ENCODE results near the gene TSPAN10.

TSPAN10 gene

DNA sequence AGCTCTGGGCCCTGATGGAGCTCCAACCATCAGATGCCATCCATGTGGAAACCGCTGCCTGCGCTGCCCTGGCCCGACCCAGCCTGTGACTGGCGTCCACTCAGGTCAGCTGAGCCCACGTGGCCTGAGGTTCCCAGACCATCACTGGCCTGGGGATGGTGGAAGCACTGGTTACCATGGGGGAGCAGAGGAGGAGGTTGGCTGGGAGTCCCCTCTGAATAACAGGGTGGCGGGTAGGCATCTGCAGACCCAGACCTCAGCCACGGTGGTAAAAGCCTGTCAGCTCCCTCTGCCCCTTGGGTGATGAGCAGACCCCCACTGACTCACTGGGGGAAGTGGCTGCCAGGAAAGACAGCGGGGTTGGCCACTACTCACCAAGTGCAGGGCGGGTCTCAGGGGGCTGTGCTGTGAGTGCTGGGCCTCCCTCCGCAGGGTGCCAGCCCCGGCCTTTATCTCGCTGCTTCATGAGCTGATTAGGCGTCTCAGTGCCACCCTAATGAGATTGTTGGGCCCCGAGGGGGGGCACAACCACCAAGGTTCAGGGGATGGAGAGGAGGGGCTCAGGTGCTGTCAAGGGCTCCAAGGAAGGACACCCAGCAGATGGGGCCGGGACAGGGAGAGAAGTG lies 19.2 kb downstream of the TSPAN10 start, which contains the start of gene PDE6G:
Gene PDE6G (minus strand): TSS at position 425 of the 626 bp plus-strand sequence. CDS start 3,237 bp downstream, outside the sequence.
- no peak within 1 kb of the TSS for H3K4me2 ChIP-seq (ENCODE audit: insufficient read depth, low read length, poor library complexity, severe bottlenecking)
- no peak within 1 kb of the TSS for H4K8ac ChIP-seq (ENCODE audit: low read depth, low read length)
- peak within 1 kb of the TSS in 1 of 2 donors; percentile 36 for H3K4me3 ChIP-seq (ENCODE audit: low read length in 2 of 2)
- no peaks in the 10 kb centered on the region for H3K27me3 ChIP-seq (ENCODE audit: control insufficient read depth in 3 of 3, insufficient read depth in 3 of 3, low read depth in 1 of 3, low read length in 3 of 3)
- H3K36me3 ChIP-seq (replicated peaks in 1 of 2; ENCODE audit: control insufficient read depth in 2 of 2, insufficient read depth in 2 of 2, low read length in 2 of 2) = no peaks in the 10 kb centered on the region
- H3K23ac ChIP-seq (ENCODE audit: low read depth, low read length, poor library complexity) = peak within 1 kb of the TSS; percentile 5
- H2BK5ac ChIP-seq (ENCODE audit: low read length) = no peak within 1 kb of the TSS
- no CpG with 5 or more reads among the region's 15 CpGs for WGBS, 2 donors (ENCODE audit: extremely low coverage in 2 of 2, insufficient read length in 2 of 2, insufficient replicate concordance in 1 of 2)
- H3K9ac ChIP-seq (ENCODE audit: low read depth, low read length, poor library complexity) = no peak within 1 kb of the TSS
- peak within 1 kb of the TSS; percentile 84 for H2AK5ac ChIP-seq (ENCODE audit: low read depth, low read length)
- peaks cover 5 to 9% of the 10 kb centered on the region in 2 donors for H3K4me1 ChIP-seq (ENCODE audit: control insufficient read depth in 2 of 2, insufficient read depth in 1 of 2, low read depth in 1 of 2, low read length in 2 of 2)
- peak within 1 kb of the TSS; percentile 15 for H2AFZ ChIP-seq (ENCODE audit: low read length)
- peak within 1 kb of the TSS; percentile 24 for H2BK15ac ChIP-seq (ENCODE audit: low read length)
- H3K27ac ChIP-seq (replicated peaks; ENCODE audit: low read length) = no peak within 1 kb of the TSS
- peak within 1 kb of the TSS; percentile 3 for H2BK120ac ChIP-seq (ENCODE audit: low read depth, low read length)
- H3K4ac ChIP-seq (ENCODE audit: low read length) = no peak within 1 kb of the TSS
- H2BK12ac ChIP-seq (ENCODE audit: low read length) = peak within 1 kb of the TSS; percentile 58
- peak within 1 kb of the TSS; percentile 48 for H3K18ac ChIP-seq (ENCODE audit: low read length)
- no peak for DNase-seq (ENCODE audit: low spot score)
- H3K9me3 ChIP-seq (replicated peaks in 1 of 2; ENCODE audit: control insufficient read depth in 2 of 2, insufficient read depth in 1 of 2, low read depth in 1 of 2, low read length in 2 of 2) = no peaks in the 10 kb centered on the region
- peak within 1 kb of the TSS; percentile 9 for H3K14ac ChIP-seq (ENCODE audit: low read length)
- peaks cover 2% of the 10 kb centered on the region for H3K79me1 ChIP-seq (ENCODE audit: low read depth, low read length)
- H4K91ac ChIP-seq (ENCODE audit: low read depth, low read length, poor library complexity) = no peak within 1 kb of the TSS

GRCh38 chr17:81656835-81657234 lies 19.8 kb downstream of the TSPAN10 start:
- WGBS, 2 donors (ENCODE audit: extremely low coverage in 2 of 2, insufficient read length in 2 of 2, insufficient replicate concordance in 1 of 2) = no CpG with 5 or more reads among the region's 4 CpGs
- DNase-seq (ENCODE audit: low spot score) = no peak

GRCh38 chr17:81659038-81659437 lies 22.0 kb downstream of the TSPAN10 start:
- Histone ChIP-seq H3K4me1 (ENCODE audit: control insufficient read depth in 2 of 2, insufficient read depth in 1 of 2, low read depth in 1 of 2, low read length in 2 of 2) (no peaks in the 10 kb centered on the region), H4K8ac (ENCODE audit: low read depth, low read length) (no peak overlapping the region), H3K4ac (ENCODE audit: low read length) (no peak overlapping the region), H3K4me2 (ENCODE audit: insufficient read depth, low read length, poor library complexity, severe bottlenecking) (no peak overlapping the region), H2AK5ac (ENCODE audit: low read depth, low read length) (no peak overlapping the region), H2BK120ac (ENCODE audit: low read depth, low read length) (no peak overlapping the region), H3K9me3 (replicated peaks in 1 of 2; ENCODE audit: control insufficient read depth in 2 of 2, insufficient read depth in 1 of 2, low read depth in 1 of 2, low read length in 2 of 2) (peaks cover 0 to under 1% of the 10 kb centered on the region in 2 donors), H3K27me3 (ENCODE audit: control insufficient read depth in 3 of 3, insufficient read depth in 3 of 3, low read depth in 1 of 3, low read length in 3 of 3) (no peaks in the 10 kb centered on the region), H2BK5ac (ENCODE audit: low read length) (no peak overlapping the region), H3K4me3 (ENCODE audit: low read length in 2 of 2) (no peak overlapping the region), H3K9ac (ENCODE audit: low read depth, low read length, poor library complexity) (no peak overlapping the region), H3K18ac (ENCODE audit: low read length) (no peak overlapping the region), H3K36me3 (replicated peaks in 1 of 2; ENCODE audit: control insufficient read depth in 2 of 2, insufficient read depth in 2 of 2, low read length in 2 of 2) (peaks cover under 1 to 1% of the 10 kb centered on the region in 2 donors), H2BK15ac (ENCODE audit: low read length) (no peak overlapping the region), H3K79me1 (ENCODE audit: low read depth, low read length) (peaks cover under 1% of the 10 kb centered on the region), H3K14ac (ENCODE audit: low read length) (no peak overlapping the region), H3K27ac (replicated peaks; ENCODE audit: low read length) (no peak overlapping the region), H2BK12ac (ENCODE audit: low read length) (no peak overlapping the region), H3K23ac (ENCODE audit: low read depth, low read length, poor library complexity) (no peak overlapping the region), H4K91ac (ENCODE audit: low read depth, low read length, poor library complexity) (no peak overlapping the region), H2AFZ (ENCODE audit: low read length) (no peak overlapping the region)
- WGBS, 2 donors (ENCODE audit: extremely low coverage in 2 of 2, insufficient read length in 2 of 2, insufficient replicate concordance in 1 of 2) = no CpG with 5 or more reads among the region's 5 CpGs
- no peak for DNase-seq (ENCODE audit: low spot score)

More at GRCh38 chr17:81656835-81657234, 19.8 kb downstream of the TSPAN10 start:
- no peak overlapping the region for H4K91ac ChIP-seq (ENCODE audit: low read depth, low read length, poor library complexity)
- H2AFZ ChIP-seq (ENCODE audit: low read length) = peak overlapping the region; percentile 0
- H3K4me1 ChIP-seq (ENCODE audit: control insufficient read depth in 2 of 2, insufficient read depth in 1 of 2, low read depth in 1 of 2, low read length in 2 of 2) = peaks cover 4 to 9% of the 10 kb centered on the region in 2 donors
- H2BK5ac ChIP-seq (ENCODE audit: low read length) = no peak overlapping the region
- no peak overlapping the region for H3K4me3 ChIP-seq (ENCODE audit: low read length in 2 of 2)
- no peak overlapping the region for H3K4ac ChIP-seq (ENCODE audit: low read length)
- H2BK12ac ChIP-seq (ENCODE audit: low read length) = no peak overlapping the region
- no peaks in the 10 kb centered on the region for H3K27me3 ChIP-seq (ENCODE audit: control insufficient read depth in 3 of 3, insufficient read depth in 3 of 3, low read depth in 1 of 3, low read length in 3 of 3)
- no peak overlapping the region for H3K14ac ChIP-seq (ENCODE audit: low read length)
- no peaks in the 10 kb centered on the region for H3K9me3 ChIP-seq (replicated peaks in 1 of 2; ENCODE audit: control insufficient read depth in 2 of 2, insufficient read depth in 1 of 2, low read depth in 1 of 2, low read length in 2 of 2)
- no peak overlapping the region for H3K9ac ChIP-seq (ENCODE audit: low read depth, low read length, poor library complexity)
- peak overlapping the region; percentile 24 for H2BK15ac ChIP-seq (ENCODE audit: low read length)
- no peak overlapping the region for H4K8ac ChIP-seq (ENCODE audit: low read depth, low read length)
- H3K36me3 ChIP-seq (replicated peaks in 1 of 2; ENCODE audit: control insufficient read depth in 2 of 2, insufficient read depth in 2 of 2, low read length in 2 of 2) = no peaks in the 10 kb centered on the region
- peaks cover 2% of the 10 kb centered on the region for H3K79me1 ChIP-seq (ENCODE audit: low read depth, low read length)
- H3K23ac ChIP-seq (ENCODE audit: low read depth, low read length, poor library complexity) = no peak overlapping the region
- H2BK120ac ChIP-seq (ENCODE audit: low read depth, low read length) = no peak overlapping the region
- H3K27ac ChIP-seq (replicated peaks; ENCODE audit: low read length) = no peak overlapping the region
- no peak overlapping the region for H3K4me2 ChIP-seq (ENCODE audit: insufficient read depth, low read length, poor library complexity, severe bottlenecking)
- H3K18ac ChIP-seq (ENCODE audit: low read length) = no peak overlapping the region
- peak overlapping the region; percentile 84 for H2AK5ac ChIP-seq (ENCODE audit: low read depth, low read length)

- Histone ChIP-seq H3K27me3 (ENCODE audit: control insufficient read depth in 3 of 3, insufficient read depth in 3 of 3, low read depth in 1 of 3, low read length in 3 of 3) (no peaks in the 10 kb centered on the region), H2BK5ac (ENCODE audit: low read length) (no peak overlapping the region), H2AFZ (ENCODE audit: low read length) (no peak overlapping the region), H3K79me1 (ENCODE audit: low read depth, low read length) (peaks cover 6% of the 10 kb centered on the region), H3K4ac (ENCODE audit: low read length) (no peak overlapping the region), H2BK12ac (ENCODE audit: low read length) (no peak overlapping the region), H2BK15ac (ENCODE audit: low read length) (no peak overlapping the region), H3K14ac (ENCODE audit: low read length) (no peak overlapping the region), H3K9ac (ENCODE audit: low read depth, low read length, poor library complexity) (no peak overlapping the region), H3K4me1 (ENCODE audit: control insufficient read depth in 2 of 2, insufficient read depth in 1 of 2, low read depth in 1 of 2, low read length in 2 of 2) (peaks cover 1 to 2% of the 10 kb centered on the region in 2 donors), H3K27ac (replicated peaks; ENCODE audit: low read length) (no peak overlapping the region), H2AK5ac (ENCODE audit: low read depth, low read length) (no peak overlapping the region), H3K9me3 (replicated peaks in 1 of 2; ENCODE audit: control insufficient read depth in 2 of 2, insufficient read depth in 1 of 2, low read depth in 1 of 2, low read length in 2 of 2) (peaks cover 0 to 2% of the 10 kb centered on the region in 2 donors), H4K8ac (ENCODE audit: low read depth, low read length) (no peak overlapping the region), H3K4me3 (ENCODE audit: low read length in 2 of 2) (no peak overlapping the region), H2BK120ac (ENCODE audit: low read depth, low read length) (no peak overlapping the region), H3K18ac (ENCODE audit: low read length) (no peak overlapping the region), H4K91ac (ENCODE audit: low read depth, low read length, poor library complexity) (no peak overlapping the region), H3K4me2 (ENCODE audit: insufficient read depth, low read length, poor library complexity, severe bottlenecking) (no peak overlapping the region), H3K36me3 (replicated peaks in 1 of 2; ENCODE audit: control insufficient read depth in 2 of 2, insufficient read depth in 2 of 2, low read length in 2 of 2) (peaks cover 8 to 11% of the 10 kb centered on the region in 2 donors), H3K23ac (ENCODE audit: low read depth, low read length, poor library complexity) (no peak overlapping the region)
- DNase-seq (ENCODE audit: low spot score) = no peak
- no CpG with 5 or more reads among the region's 9 CpGs for WGBS, 2 donors (ENCODE audit: extremely low coverage in 2 of 2, insufficient read length in 2 of 2, insufficient replicate concordance in 1 of 2)
Measured at GRCh38 chr17:81660441-81660840, 23.4 kb downstream of the TSPAN10 start.
